Right lobe of liver (tissue), 6 donors: ENCODE data around the gene WASL. TPM values are rescaled to one million over a fixed set of nuclear protein-coding genes. Genes with fewer than 3 reads are reported as not detected.

Experiments
- ATAC-seq, 4 donors: fragments of 200-7000 bp; cut with Tn5 transposase; one replicate each; pipeline ENCODE4 v1.9.1; 2020; ENCODE audit warnings: mild to moderate bottlenecking in 4 of 4, moderate library complexity in 4 of 4
- DNase-seq, 3 donors: peaks; one replicate each; pipeline ENCODE4 v3.0.0-alpha.2; 2020
- H3K27ac ChIP-seq, 3 donors: fragments of 200-600 bp; one replicate each; pipeline ENCODE4 v1.8.0; 2022
- H3K27me3 ChIP-seq, 2 donors: fragments of 200-600 bp; one replicate each; pipeline ENCODE4 v1.8.0; 2022
- H3K36me3 ChIP-seq, 4 donors: fragments of 200-600 bp; sonication (generic) in 1 of 4; one replicate each; pipeline versions ENCODE4 v1.5.1 to v1.8.0; 2017 to 2022; ENCODE audit warnings: control low read depth in 1 of 4
- H3K4me1 ChIP-seq, 4 donors: fragments of 200-600 bp; sonication (generic) in 1 of 4; one replicate each; pipeline versions ENCODE4 v1.5.1 to v1.8.0; 2017 to 2022; ENCODE audit warnings: control low read depth in 1 of 4
- H3K4me3 ChIP-seq, 3 donors: fragments of 200-600 bp; one replicate each; pipeline ENCODE4 v1.8.0; 2022
- H3K9me3 ChIP-seq, 4 donors: fragments of 200-600 bp; sonication (generic) in 1 of 4; one replicate each; pipeline versions ENCODE4 v1.5.1 to v1.8.0; 2017 to 2022; ENCODE audit warnings: control low read depth in 1 of 4
- CTCF ChIP-seq, 4 donors: fragments of 200-600 bp in 3 of 4; fragments of 450-650 bp in 1 of 4; IDR thresholded peaks; one replicate each; pipeline versions ENCODE4 v1.5.1 to v1.8.0; 2016 to 2022; ENCODE audit warnings: antibody characterized with exemption in 4 of 4, mild to moderate bottlenecking in 2 of 4
- POLR2A ChIP-seq: fragments of 450-650 bp; IDR thresholded peaks from one replicate; pipeline ENCODE4 v1.6.1; 2017; ENCODE audit warnings: antibody characterized with exemption, mild to moderate bottlenecking
- WGBS: methylation state at CpG from one replicate; pipeline ENCODE4 v1.1.6; 2018; ENCODE audit warnings: low coverage, low lambda C conversion rate; ENCODE audit not compliant: insufficient coverage; ENCODE audit errors: missing lambda C conversion rate; 5-methylcytosine and 5-hydroxymethylcytosine counted together
- intact Hi-C, 2 donors: fragments of 100-400 bp; cut with DNase I; formaldehyde crosslinking; loops; one replicate each; pipeline versions ENCODE4 v1.11.2 to v1.14.1; 2022
- total RNA-seq, 6 experiments: library from RNA; depleted of rRNA in 2 of 6; stranded (reverse); fragments of >200 nt in 2 of 6; fragmentation: NEBNext Ultra II Directional in 3 of 6; extraction: Animal tissue kit (Norgen Biotek cat#: 25700) in 3 of 6; gene quantifications; one replicate each; pipeline versions ENCODE4 v1.1.0 to v1.2.4, GENCODE V29; 2016 to 2023
- donor health status: DM: no; HTN: yes; CAD: no.
- donor health status: DM: no; HTN: no; CAD: no.
- donor health status: DM: no; HTN: no; CAD: no.
- donor health status: DM: no; HTN: yes; CAD: no.
- donor health status: DM: no; HTN: yes; CAD: no.

Gene WASL
- total RNA-seq, 6 experiments from 2014 or later, result 20.6 to 26.7 (median 24.8) TPM

- ATAC-seq, result no peak
- TF ChIP-seq CTCF (IDR thresholded peaks at IDR 0.05) (no peak), POLR2A (no peak)
- H3K4me3 ChIP-seq, result no peak overlapping the region
Observed at GRCh38 chr7:123752534-123752933, 3.7 kb upstream of the WASL start.

GRCh38 chr7:123751821-123752220 lies 3.0 kb upstream of the WASL start:
- H3K27ac ChIP-seq, result no peak overlapping the region
- peaks cover 0 to 20% (median 6%) of the 10 kb centered on the region in 4 donors for H3K4me1 ChIP-seq
- no peaks in the 10 kb centered on the region for H3K9me3 ChIP-seq
- intact Hi-C loops, result no loop called here
- H3K4me3 ChIP-seq, result no peak overlapping the region
- no peaks in the 10 kb centered on the region for H3K36me3 ChIP-seq
- ATAC-seq (no peak), DNase-seq (no peak)
- no peak for TF ChIP-seq CTCF (IDR thresholded peaks at IDR 0.05)
- 47% methylated on average over 1 of the region's 1 CpG for WGBS
- H3K27me3 ChIP-seq, result no peaks in the 10 kb centered on the region

More at GRCh38 chr7:123752534-123752933, 3.7 kb upstream of the WASL start:
- Histone ChIP-seq H3K9me3 (no peaks in the 10 kb centered on the region), H3K27me3 (no peaks in the 10 kb centered on the region), H3K36me3 (no peaks in the 10 kb centered on the region), H3K4me1 (peaks cover 0 to 14% (median 6%) of the 10 kb centered on the region in 4 donors), H3K27ac (no peak overlapping the region)
- no peak for DNase-seq
- intact Hi-C loops, result no loop called here
- WGBS, result 73% methylated on average over 3 of the region's 3 CpGs

GRCh38 chr7:123750389-123751230 lies 1.8 kb upstream of the WASL start:
- Histone ChIP-seq H3K4me3 (no peak overlapping the region), H3K36me3 (no peaks in the 10 kb centered on the region), H3K27ac (no peak overlapping the region), H3K4me1 (peaks cover 0 to 32% (median 6%) of the 10 kb centered on the region in 4 donors), H3K9me3 (no peaks in the 10 kb centered on the region), H3K27me3 (no peaks in the 10 kb centered on the region)
- no peak for TF ChIP-seq POLR2A
- TF ChIP-seq CTCF (IDR thresholded peaks at IDR 0.05), result no peak
- 58% methylated on average over 2 of the region's 2 CpGs for WGBS
- ATAC-seq, result no peak
- intact Hi-C loops, result no loop called here
- no peak for DNase-seq

- intact Hi-C loops, result no loop called here
- no peaks in the 10 kb centered on the region for H3K9me3 ChIP-seq
- ATAC-seq (peak; percentile 22 to 47 (median 37)), DNase-seq (peak in 2 of 3 donors; percentile 35 to 63)
- H3K4me1 ChIP-seq, result peaks cover 0 to 43% (median 6%) of the 10 kb centered on the region in 4 donors
- no peaks in the 10 kb centered on the region for H3K27me3 ChIP-seq
- H3K4me3 ChIP-seq, result peak overlapping the region; percentile 71 to 86 (median 80)
- no peak for TF ChIP-seq POLR2A
- TF ChIP-seq CTCF (IDR thresholded peaks at IDR 0.05), result peak in 1 of 4 donors; percentile 13
- WGBS, result 0% methylated on average over 10 of the region's 10 CpGs
- no peaks in the 10 kb centered on the region for H3K36me3 ChIP-seq
- peak overlapping the region; percentile 95 to 96 (median 96) for H3K27ac ChIP-seq
Observed at GRCh38 chr7:123749537-123749857, 694 bp upstream of the WASL start.
